HuH-7.5 (cell line): ENCODE results near the gene RNF44.

ENCODE experiments used
- DNase-seq: peaks from one replicate; pipeline ENCODE4 v3.0.0; 2011; ENCODE audit warnings: low spot score

Gene RNF44

GRCh38 chr5:176534640-176535039 lies 2.6 kb downstream of the RNF44 start:
- DNase-seq = no peak

DNA sequence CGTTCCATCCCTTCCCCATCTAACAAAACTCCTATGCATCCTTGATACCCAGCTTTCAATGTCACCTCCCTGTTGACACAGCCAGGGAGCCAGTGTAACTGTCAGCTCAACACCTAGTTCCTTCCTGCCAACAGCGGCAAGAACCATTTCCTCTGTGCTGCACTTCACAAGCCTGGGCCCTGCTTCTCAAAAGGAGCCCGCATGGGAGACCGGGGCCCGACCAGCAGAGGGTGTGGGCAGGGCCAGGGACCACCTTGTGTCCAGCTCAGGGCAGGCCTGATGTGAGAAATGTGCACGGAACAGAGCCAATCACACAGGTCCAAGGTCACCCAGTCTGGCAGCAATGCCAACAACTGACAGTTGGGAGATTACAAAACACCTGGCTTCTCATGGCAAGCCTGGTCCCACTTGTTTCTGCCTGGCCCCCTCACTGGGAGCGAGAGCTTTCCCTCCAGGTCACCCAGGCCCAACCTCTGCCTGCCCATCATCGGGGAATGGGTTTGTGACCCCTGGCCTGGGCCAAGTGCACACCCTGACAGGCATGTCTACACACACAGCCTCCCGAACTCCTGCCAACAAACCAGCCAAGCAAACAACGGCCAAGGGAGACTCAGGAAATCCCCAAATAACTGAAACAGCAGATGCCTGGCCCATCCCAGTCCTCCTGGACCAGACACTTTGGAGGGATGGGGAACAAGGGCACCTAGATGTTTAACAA lies 3.1 kb downstream of the RNF44 start:
- no peak for DNase-seq

DNA sequence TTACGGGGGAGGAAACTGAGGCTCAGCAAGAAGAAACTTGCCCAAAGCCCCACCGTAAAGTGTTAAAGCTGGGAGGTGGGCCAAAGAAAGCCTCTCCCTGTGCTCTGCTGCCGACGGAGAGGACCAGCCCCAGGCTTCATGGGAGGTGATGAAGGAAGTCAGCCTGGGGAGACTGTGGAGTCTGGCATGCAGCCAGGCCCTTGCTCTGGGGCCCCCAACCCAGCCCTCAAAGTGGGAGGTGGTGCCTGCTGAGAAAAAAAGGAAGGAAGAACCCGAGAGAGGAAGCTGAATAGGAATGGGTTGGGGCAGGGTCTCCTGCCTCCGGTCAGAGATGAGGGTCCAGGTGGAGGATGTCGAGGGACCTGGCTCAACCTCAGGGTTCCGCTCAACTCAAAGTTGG lies 3.8 kb downstream of the RNF44 start:
- DNase-seq = no peak

GRCh38 chr5:176532795-176533194 lies 4.4 kb downstream of the RNF44 start:
- no peak for DNase-seq

GRCh38 chr5:176531902-176532493 lies 5.2 kb downstream of the RNF44 start:
- no peak for DNase-seq

DNA sequence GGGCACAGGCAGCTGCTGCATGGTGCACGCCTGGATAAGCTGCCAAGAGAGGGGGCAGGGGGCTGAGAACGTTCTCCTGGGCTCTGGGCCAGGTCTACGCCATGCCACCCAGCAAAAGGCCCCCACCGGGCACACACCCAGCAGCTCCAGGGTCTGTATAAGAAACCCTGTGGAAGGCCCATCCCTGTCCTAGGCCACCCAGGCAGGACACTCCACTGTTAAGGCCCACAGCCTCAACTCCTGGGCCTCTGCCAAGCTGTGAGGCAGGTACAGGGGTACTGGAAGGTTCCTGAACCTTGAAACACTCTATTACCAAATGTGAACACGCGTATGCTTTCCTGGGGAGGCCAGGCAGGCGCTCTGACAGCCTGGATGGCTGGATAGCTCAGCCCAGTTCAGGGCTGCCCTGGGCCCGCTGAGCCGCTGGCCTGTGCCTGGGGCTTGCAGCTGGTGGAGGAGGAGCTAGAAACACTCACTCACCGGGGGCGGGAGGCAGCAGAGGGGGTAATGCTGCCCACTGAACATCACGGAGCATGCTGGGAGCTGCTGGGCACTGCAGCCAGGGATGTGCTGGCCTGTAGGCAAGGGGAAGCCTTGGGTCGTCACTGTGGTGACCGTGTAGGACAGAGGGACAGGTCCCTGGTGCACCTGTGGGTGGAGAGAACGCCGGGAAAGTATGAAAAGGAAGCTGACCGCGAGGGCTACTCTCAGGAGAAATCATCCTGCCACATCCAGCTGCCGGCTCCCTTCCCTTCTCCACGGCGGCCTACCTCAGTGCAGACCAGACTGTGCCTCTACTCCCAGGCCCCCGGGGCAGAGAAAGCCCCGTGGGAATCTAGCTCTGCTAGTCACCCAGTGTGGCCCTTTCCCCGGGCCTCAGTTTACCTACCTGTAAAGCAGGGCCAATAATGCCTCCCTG lies 6.0 kb downstream of the RNF44 start:
- DNase-seq = no peak

- no peak for DNase-seq
Observed at GRCh38 chr5:176530393-176530982, 6.7 kb downstream of the RNF44 start.

GRCh38 chr5:176529741-176530141 lies 7.5 kb downstream of the RNF44 start:
- DNase-seq = no peak

DNA sequence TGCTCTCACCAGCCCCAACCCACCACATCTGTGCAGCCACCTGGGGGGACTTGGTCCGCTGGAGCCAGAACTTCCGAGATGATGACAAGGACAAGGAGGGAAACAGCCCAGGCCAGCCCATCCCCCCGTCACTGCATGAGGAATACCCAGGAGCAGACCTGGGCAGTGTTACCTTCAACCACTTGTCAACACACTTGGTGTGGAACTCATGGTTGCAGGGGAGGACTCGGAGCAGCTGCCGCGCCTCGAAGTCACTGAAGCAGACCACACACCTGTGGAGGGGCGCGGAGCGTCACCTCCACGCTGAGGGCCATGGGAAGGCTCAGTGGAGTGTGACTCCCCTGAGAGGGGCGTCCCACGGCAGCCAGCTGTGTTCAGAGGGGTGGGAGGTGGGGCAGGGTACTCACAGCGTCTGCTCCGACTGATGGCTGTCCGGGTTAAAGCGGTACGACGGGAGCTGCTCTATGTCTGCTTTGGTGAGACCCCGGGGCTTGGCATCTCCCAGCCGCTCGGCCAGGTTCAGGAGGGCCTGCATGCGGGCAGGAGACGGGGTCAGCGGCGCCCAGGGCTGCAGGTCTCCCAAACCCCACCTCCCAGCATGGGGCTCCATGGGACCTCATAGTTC lies 8.0 kb downstream of the RNF44 start:
- DNase-seq = no peak

GRCh38 chr5:176528761-176529115 lies 8.5 kb downstream of the RNF44 start:
- no peak for DNase-seq

DNA sequence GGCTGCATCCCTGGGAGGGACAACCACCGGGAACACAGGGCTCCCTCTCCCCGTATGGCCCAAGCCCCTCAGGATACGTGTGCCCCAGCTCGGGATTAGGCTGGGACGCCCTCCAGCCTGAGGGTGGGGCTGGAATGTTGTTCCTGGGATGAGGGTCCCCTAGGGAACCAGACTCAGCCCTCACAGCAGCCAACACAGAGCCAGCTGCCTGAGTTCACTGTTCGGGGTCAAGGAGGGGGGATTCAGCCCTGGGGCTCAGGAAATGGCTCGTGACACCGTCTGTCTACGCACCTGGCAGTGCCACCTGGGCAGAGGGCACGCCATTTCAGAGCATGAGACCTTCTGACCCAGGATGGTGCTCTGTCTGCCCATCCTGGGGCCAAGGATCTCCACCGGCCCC lies 8.9 kb downstream of the RNF44 start:
- no peak for DNase-seq

DNA sequence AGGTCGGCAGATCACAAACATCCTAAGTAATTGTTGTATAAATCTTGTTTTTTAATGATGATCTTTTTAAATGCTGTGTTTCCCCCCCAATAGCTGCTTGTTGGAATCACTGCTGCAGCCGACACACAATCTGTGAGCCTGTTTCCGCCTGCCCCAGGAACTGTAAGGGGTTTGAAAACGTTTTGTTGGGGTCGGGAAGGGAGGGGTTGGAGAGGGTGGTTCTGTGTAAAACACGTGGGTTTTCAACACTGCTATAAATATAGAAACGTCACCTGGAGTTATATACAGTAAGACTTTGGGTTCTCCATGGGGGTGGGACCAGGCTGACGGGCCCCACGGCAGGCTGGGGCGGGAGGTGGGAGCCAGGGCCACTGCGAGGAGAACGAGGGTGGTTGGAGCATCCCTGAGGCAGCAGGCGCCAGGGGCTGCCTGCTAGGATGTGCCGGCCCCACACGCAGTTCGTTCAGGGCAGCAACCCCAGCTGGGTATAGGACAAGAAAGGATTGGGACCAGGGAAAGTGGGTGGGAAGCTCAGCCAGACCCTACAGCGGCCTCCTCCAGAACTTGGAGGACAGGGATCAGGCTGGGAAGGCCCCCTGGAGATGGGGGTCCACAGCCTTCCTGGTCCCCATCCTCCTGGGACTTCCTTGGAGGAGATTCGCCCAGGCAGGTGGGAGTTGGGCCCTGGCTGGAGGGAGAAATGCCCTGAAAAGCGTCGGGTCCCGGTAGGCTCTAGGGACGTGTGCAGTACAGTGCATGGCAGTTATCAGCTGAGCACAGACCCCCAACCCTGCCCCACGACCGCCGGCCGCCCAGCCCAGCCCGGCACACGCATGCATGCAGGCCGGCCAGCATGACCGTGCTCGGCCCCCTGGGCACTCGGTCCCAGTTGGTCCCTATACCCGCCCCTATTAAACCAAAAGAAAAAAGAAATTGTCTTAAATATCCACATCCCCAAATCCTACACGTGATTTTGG lies 9.7 kb downstream of the RNF44 start:
- no peak for DNase-seq

DNA sequence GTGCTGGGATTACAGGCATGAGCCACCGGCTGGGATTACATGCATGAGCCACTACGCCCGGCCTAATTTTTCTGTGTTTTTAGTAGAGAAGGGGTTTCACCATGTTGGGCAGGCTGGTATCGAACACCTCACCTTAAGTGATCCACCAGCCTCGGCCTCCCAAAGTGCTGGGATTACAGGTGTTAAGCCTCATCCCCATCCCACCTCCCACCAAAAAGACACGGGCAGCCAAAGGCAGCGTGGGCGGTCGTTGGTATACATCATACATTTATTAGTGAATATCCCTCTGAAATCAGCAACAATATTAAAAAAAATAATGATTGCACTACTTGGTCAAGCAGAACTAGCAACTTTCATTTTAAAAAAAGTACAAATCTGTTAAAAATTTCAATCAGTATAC lies 10.7 kb downstream of the RNF44 start:
- no peak for DNase-seq

DNA sequence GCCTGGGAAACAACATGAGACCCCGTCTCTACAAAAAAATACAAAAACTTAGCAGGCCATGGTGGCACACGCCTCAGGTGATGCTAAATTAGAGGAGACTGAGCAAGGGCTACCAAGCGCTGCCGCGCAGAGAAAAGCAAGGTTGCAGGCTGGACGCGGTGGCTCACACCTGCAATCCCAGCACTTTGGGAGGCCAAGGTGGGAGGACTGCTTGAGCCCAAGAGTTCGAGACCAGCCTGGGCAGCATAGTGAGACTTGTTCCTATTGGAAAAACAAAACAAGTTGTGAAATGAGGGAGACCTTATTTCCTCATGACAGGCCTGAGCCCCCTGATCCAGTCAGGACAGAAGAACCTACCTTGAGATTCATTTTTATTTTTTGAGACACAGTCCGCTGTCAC lies 11.5 kb downstream of the RNF44 start:
- DNase-seq = no peak

DNA sequence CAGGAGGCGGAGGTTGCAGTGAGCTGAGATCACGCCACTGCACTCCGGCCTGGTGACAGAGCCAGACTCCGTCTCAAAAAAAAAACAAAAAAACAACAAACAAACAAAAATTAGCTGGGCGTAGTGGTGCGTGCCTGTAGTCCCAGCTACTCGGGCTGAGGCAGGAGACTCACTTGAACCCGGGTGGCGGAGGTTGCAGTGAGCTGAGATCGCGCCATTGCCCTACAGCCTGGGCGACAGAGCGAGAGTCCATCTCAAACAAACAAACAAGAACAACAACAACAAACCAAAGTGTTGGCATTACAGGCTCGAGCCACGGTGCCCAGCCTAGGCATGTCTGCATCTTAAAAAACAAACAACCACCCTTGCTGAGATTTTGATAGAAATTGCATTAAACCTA lies 12.2 kb downstream of the RNF44 start:
- DNase-seq = no peak

DNA sequence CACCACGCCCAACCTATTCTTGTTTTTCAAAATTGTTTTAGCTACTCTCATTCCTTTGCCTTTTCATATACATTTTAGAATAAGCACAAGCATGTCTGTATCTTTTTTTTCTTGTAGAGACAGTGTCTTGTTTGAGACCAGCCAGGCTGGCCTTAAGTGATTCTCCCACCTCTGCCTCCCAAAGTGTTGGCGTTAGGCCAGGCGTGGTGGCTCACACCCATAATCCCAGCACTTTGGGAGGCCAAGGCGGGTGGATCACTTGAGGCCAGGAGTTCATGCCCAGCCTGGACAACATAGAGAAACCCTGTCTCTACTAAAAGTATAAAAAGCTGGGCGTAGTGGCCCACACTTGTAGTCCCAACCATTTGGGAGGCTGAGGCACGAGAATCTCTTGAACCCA lies 13.1 kb downstream of the RNF44 start:
- no peak for DNase-seq

DNA sequence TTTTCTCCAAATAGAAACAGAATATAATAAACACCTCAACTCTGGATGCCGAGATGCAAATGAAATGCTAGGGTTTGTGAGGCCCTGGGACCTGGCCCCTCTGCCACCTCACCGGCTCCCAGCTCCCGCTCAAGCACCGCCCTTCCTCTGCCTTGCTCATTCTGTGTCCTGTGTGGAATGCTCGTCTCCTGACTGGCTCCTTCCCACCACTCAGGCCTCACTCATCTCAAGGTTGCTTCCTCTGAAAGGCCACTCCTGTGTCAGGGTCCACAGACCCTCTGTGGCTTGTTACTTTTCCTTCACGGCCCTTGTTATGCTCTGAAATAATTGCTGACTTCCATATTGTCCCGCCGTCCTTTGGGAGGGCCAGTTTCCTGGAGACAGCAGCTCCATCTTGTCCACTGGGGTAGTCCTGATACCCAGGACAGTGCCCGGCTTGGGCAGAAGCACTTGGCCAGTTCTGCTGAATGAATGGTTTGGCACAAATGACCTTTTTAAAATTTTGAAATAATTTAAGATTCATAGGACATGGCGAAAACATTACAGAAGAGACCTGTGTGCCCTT lies 15.4 kb downstream of the RNF44 start:
- DNase-seq = no peak

DNA sequence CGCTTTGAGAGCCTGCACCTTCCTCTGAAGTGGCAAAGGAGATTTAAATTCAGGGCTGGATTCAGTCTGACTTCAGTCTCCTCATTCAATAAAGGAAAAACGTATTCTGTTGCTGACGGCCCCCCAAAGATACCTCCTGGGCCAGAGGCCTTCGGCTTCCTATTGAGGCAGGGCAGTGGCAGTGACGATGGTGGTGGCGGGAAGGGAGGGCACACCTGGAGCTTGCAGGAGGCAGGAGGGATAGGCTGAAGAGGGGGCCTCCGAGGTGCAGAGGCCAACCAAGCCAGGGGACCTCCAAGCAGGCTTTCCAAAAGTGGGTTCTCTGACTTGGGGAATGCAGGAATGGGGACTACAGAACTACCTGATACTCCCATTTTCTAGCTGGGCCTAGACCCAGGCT lies 15.9 kb downstream of the RNF44 start:
- DNase-seq = no peak

GRCh38 chr5:176519810-176520720 lies 17.1 kb downstream of the RNF44 start:
- no peak for DNase-seq
